ENCODE measurements around the gene COL9A3. TPM values are rescaled to one million over a fixed set of nuclear protein-coding genes. Genes with fewer than 3 reads are reported as not detected.

COL9A3 gene
- total RNA-seq, 6 experiments from 2014 or later, result 1.5 to 7.6 (median 3.5) TPM

DNA sequence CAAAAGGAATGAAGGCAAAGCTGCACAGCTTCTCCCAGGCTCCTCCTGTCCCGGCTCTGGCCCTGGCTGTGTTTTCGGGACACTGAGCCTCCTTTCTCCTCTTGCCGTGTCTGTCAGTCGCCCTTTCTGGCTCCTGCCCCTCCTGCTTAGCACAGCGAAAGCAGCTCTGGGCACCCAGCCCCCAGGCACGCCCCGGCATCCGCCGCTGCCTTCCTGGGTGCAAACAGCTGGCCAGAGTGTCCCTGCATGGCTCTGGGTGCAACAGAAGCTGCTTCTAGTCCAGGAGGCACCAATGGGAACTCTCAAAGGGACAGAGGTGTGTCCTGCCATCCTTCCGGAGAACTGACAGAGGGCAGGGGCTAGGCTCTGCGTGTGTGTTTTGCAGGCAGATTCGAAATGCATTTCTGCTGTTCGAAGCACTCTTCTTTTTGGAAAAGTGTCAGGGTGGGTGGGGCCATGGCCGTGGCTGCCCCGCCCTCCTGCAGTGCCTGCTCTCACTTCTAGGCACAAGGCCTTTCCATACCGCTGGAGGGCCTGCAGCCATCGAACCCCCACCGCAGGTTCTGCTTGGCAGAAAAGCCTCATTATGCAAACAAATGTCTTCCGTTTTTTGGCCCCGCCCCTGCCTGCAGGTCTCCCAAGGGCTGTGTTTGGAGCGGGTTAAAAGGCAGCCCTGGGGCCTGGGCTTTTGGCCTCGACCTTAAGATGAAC is 15.5 kb downstream of the COL9A3 start:
- peak; percentile 66 to 79 (median 75) for ATAC-seq
- Histone ChIP-seq H3K27me3 (no peaks in the 10 kb centered on the region), H3K27ac (peak overlapping the region in 2 of 3 donors; percentile 66 to 79), H3K4me1 (peaks cover 0 to 26% (median 6%) of the 10 kb centered on the region in 4 donors), H3K4me3 (peak overlapping the region in 2 of 3 donors; percentile 21 to 37), H3K9me3 (no peaks in the 10 kb centered on the region), H3K36me3 (no peaks in the 10 kb centered on the region)
- 12% methylated on average over 9 of the region's 22 CpGs for WGBS (ENCODE audit: insufficient coverage, low coverage, low lambda C conversion rate, missing lambda C conversion rate)
- peak; percentile 76 to 86 (median 85) for DNase-seq
- intact Hi-C loops (cut with DNase I), result no loop called here
- no peak for TF ChIP-seq POLR2A (IDR thresholded peaks at IDR 0.05)
- TF ChIP-seq CTCF (IDR thresholded peaks at IDR 0.05), result no peak

DNA sequence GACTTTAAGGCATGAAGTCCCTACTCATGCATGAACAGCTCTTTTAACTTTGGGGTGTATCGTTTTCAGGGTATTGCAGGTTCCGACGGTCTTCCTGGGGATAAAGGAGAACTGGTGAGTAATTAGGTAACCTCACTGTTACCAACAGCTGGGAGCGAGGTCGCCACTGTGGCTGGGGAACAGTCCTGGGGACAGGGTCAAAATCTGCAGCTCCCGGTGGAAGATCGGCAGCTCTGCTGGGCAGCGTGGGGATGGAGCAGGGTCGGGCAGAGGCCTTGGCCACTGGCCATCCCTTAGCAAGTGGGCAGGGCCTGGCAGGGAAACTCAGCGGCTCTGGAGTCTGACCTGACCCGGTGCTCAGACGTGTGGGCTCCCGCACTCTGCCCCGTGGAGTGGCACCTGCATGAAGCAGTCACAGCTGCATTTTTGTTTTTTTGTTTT is 16.1 kb downstream of the COL9A3 start:
- WGBS (ENCODE audit: insufficient coverage, low coverage, low lambda C conversion rate, missing lambda C conversion rate), result 18% methylated on average over 9 of the region's 14 CpGs
- TF ChIP-seq CTCF (IDR thresholded peaks at IDR 0.05), result no peak
- peak; percentile 35 for TF ChIP-seq POLR2A (IDR thresholded peaks at IDR 0.05)
- Histone ChIP-seq H3K4me3 (peak overlapping the region in 2 of 3 donors; percentile 10 to 37), H3K9me3 (no peaks in the 10 kb centered on the region), H3K36me3 (no peaks in the 10 kb centered on the region), H3K27ac (peak overlapping the region in 2 of 3 donors; percentile 66 to 79), H3K27me3 (no peaks in the 10 kb centered on the region), H3K4me1 (peaks cover 0 to 30% (median 6%) of the 10 kb centered on the region in 4 donors)
- ATAC-seq (peak; percentile 74 to 80 (median 78)), DNase-seq (peak; percentile 81 to 94 (median 93))
- intact Hi-C loops (cut with DNase I), result no loop called here

DNA sequence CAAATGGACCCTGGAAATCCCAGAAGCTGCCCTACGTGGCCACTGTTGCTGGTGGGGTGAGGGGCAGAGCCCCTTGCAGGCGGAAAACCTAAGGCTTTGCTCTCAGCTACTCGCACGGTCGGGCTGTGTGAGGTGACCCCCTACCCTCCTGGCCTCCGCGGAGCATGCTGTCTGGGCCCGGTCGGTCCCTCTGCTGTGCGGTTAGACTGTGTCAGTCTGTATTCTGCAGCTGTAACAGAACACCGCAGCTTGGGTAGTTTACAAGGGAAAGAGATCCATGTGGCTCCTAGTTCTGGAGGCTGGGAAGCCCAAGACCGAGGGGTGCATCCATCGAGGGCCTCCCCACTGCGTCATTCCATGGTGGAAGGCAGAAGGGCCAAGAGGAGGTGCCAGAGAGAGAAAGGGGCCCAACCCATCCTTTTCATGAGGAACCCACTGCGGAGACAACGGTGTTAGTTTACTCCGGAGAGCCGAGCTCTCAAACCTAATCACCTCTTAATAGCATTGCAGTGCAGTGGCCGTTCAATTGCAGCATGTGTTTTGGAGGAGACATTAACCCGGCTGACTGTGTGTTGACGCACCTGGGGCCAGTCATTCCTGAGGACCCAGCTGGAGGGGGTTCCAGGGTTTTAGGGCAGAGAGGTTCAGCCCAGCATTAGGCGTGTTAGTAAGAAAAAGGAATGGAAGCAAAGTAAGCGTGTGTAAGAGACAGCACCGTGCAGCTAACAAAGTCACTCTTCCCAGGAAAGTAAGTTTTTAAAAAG is 18.3 kb downstream of the COL9A3 start:
- intact Hi-C loops (cut with DNase I), result no loop called here
- Histone ChIP-seq H3K27ac (no peak overlapping the region), H3K36me3 (no peaks in the 10 kb centered on the region), H3K4me3 (no peak overlapping the region), H3K27me3 (no peaks in the 10 kb centered on the region), H3K9me3 (no peaks in the 10 kb centered on the region), H3K4me1 (peaks cover 0 to 38% (median 6%) of the 10 kb centered on the region in 4 donors)
- DNase-seq (no peak), ATAC-seq (no peak)
- WGBS (ENCODE audit: insufficient coverage, low coverage, low lambda C conversion rate, missing lambda C conversion rate), result 90% methylated on average over 13 of the region's 24 CpGs
- no peak for TF ChIP-seq POLR2A (IDR thresholded peaks at IDR 0.05)
- TF ChIP-seq CTCF (IDR thresholded peaks at IDR 0.05), result no peak

DNA sequence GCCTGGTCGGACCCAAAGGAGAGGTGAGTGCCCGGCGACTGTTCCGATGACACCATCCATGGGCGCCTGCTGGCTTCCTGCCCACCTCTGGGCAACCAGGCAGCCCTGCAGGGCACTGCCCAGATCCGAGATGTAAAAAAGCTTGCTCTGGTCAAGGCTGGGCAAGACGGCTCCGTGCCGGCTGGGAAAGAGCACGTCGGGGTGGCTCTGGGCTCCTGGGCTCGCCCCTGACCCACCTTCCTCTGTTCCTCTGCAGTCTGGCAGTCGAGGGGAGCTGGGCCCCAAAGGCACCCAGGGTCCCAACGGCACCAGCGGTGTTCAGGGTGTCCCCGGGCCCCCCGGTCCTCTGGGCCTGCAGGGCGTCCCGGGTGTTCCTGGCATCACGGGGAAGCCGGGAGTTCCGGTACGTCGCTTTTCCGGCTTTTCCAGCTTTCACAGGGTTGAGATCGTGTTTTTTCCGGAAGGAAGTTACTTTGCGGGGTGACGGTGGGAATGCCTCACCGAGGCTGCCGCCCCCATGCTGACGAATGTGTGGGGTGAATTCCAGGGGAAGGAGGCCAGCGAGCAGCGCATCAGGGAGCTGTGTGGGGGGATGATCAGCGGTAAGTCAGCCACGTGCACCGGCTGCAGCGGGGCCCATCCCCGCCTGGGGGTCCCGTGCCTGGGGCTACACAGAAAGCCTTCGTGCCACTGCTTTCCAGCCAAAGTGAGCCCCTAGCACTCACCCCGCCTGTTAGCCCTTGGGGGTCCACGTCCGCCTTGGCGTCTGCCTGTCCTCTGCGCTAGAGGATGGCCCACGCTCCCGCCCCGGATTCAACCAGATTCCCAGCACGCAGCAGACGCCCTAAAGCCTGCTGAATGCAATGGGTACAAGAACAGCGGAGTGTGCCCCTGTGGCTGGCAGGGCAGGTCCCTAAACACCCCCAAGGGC is 19.3 kb downstream of the COL9A3 start:
- TF ChIP-seq POLR2A (IDR thresholded peaks at IDR 0.05) (no peak), CTCF (IDR thresholded peaks at IDR 0.05) (no peak)
- H3K27ac ChIP-seq, result no peak overlapping the region
- peaks cover 0 to 37% (median 6%) of the 10 kb centered on the region in 4 donors for H3K4me1 ChIP-seq
- H3K9me3 ChIP-seq, result no peaks in the 10 kb centered on the region
- DNase-seq, result no peak
- no peak for ATAC-seq
- H3K36me3 ChIP-seq, result no peaks in the 10 kb centered on the region
- 66% methylated on average over 17 of the region's 52 CpGs for WGBS (ENCODE audit: insufficient coverage, low coverage, low lambda C conversion rate, missing lambda C conversion rate)
- no peak overlapping the region for H3K4me3 ChIP-seq
- intact Hi-C loops (cut with DNase I), result no loop called here
- no peaks in the 10 kb centered on the region for H3K27me3 ChIP-seq
